HepG2 (cell line): ENCODE measurements around the gene GTF2H1. TPM values are rescaled to one million over a fixed set of nuclear protein-coding genes. Genes with fewer than 3 reads are reported as not detected.

ENCODE experiments used
- ATAC-seq: fragments of 200-7000 bp; cut with Tn5 transposase; 3 replicates; pipeline ENCODE4 v1.9.1; 2020; ENCODE audit warnings: mild to moderate bottlenecking, moderate library complexity
- BruUV-seq: library from RNA; stranded (reverse); fragments of 400-500 nt; replicated peaks from 2 replicates; lab custom pipeline; 2021; lab: Mats Ljungman, UMichigan
- CTCF ChIA-PET: fragments of 300-600 bp; formaldehyde crosslinking; extraction: SDS; loops from one replicate; lab custom pipeline; 2021; ENCODE audit warnings: low total read pairs, inconsistent platforms, low intra/inter-chr PET ratio; lab: Yijun Ruan, JAX
- POLR2A ChIA-PET: fragments of 350-600 bp; sonication (Branson Sonifier 250); formaldehyde crosslinking; loops from one replicate; lab custom pipeline; 2020; ENCODE audit warnings: antibody characterized with exemption, inconsistent platforms; lab: Yijun Ruan, JAX
- DNase-seq: peaks from one replicate; pipeline ENCODE4 v3.0.0-alpha.2; 2015; ENCODE audit warnings: low spot score
- FAIRE-seq: peaks from 3 replicates; lab custom pipeline; 2011; peaks lifted over from hg19 to GRCh38; lab: Jason Lieb, UNC
- H2AFZ ChIP-seq: one replicate; pipeline ENCODE4 v1.6.1; 2011; ENCODE audit warnings: low read length, inconsistent platforms
- H3K27ac ChIP-seq: fragments of 300-600 bp; 3 replicates; pipeline ENCODE4 v1.8.0; 2011; ENCODE audit warnings: mixed run types, mild to moderate bottlenecking, mixed read lengths, low read length, inconsistent platforms; ENCODE audit not compliant: insufficient read depth; ENCODE audit errors: extremely low read length
- H3K27me3 ChIP-seq, 2 experiments: fragments of 200-600 bp in 1 of 2; 2 replicates in 1 of 2; 3 replicates in 1 of 2; pipeline versions ENCODE4 v1.6.0 to v1.8.0; 2011; ENCODE audit warnings: low read length in 2 of 2, mild to moderate bottlenecking in 2 of 2, moderate library complexity in 2 of 2, inconsistent platforms in 1 of 2; ENCODE audit not compliant: insufficient read depth in 2 of 2, control insufficient read depth in 1 of 2
- H3K36me3 ChIP-seq, 2 experiments: fragments of 200-600 bp in 1 of 2; replicated peaks in 1 of 2; 2 replicates in 1 of 2; 3 replicates in 1 of 2; pipeline versions ENCODE4 v1.5.1 to v1.8.0; 2011; ENCODE audit warnings: low read length in 2 of 2, inconsistent platforms in 1 of 2; ENCODE audit not compliant: insufficient read depth in 2 of 2, control insufficient read depth in 1 of 2
- H3K4me1 ChIP-seq: 2 replicates; pipeline ENCODE4 v1.5.1; 2012; ENCODE audit warnings: low read length, inconsistent platforms; ENCODE audit not compliant: insufficient read depth
- H3K4me2 ChIP-seq: 2 replicates; pipeline ENCODE4 v1.6.0; 2011; ENCODE audit warnings: low read depth, low read length, inconsistent platforms
- H3K4me3 ChIP-seq, 3 experiments: fragments of 200-600 bp in 1 of 3; sonication (generic), shearing (Covaris generic) in 1 of 3; replicated peaks in 1 of 3; 2 replicates each; pipeline ENCODE4 v1.5.1; 2011 to 2016; ENCODE audit warnings: low read length in 3 of 3, inconsistent platforms in 2 of 3, low read depth in 2 of 3, mild to moderate bottlenecking in 2 of 3, control low read depth in 1 of 3, mixed read lengths in 1 of 3; ENCODE audit not compliant: insufficient read depth in 1 of 3
- H3K79me2 ChIP-seq: one replicate; pipeline ENCODE4 v1.6.1; 2011; ENCODE audit warnings: low read length, inconsistent platforms; ENCODE audit not compliant: insufficient read depth
- H3K9ac ChIP-seq: 2 replicates; pipeline ENCODE4 v1.6.0; 2011; ENCODE audit warnings: mild to moderate bottlenecking, low read depth, low read length, inconsistent platforms; ENCODE audit not compliant: insufficient read depth
- H3K9me3 ChIP-seq: 2 replicates; pipeline ENCODE4 v1.5.1; 2012; ENCODE audit warnings: mild to moderate bottlenecking, low read length
- H4K20me1 ChIP-seq: 2 replicates; pipeline ENCODE4 v1.6.0; 2011; ENCODE audit warnings: inconsistent platforms, mild to moderate bottlenecking, low read length, moderate library complexity; ENCODE audit not compliant: insufficient read depth
- ATF7-NPFF ChIP-seq: sonication (generic); formaldehyde crosslinking; IDR thresholded peaks from 2 replicates; pipeline ENCODE4 v1.8.1; 2023; ENCODE audit warnings: mild to moderate bottlenecking, low read depth, missing genetic modification reagents, moderate library complexity
- EP300 ChIP-seq, 3 experiments: sonication (generic) in 1 of 3; formaldehyde crosslinking in 1 of 3; IDR thresholded peaks; 2 replicates each; pipeline versions ENCODE4 v1.5.1 to v1.6.1; 2011 to 2020; ENCODE audit warnings: low read depth in 2 of 3, low read length in 2 of 3, borderline replicate concordance in 1 of 3, improper control_type of control experiment in 1 of 3, mild to moderate bottlenecking in 1 of 3, missing genetic modification reagents in 1 of 3, moderate library complexity in 1 of 3
- HOXA3 ChIP-seq: sonication (generic); formaldehyde crosslinking; IDR thresholded peaks from 2 replicates; pipeline ENCODE4 v1.5.0; 2020; ENCODE audit warnings: missing genetic modification reagents
- KAT2B ChIP-seq: fragments of 150-350 bp; IDR thresholded peaks from 2 replicates; pipeline ENCODE4 v1.6.1; 2014; ENCODE audit warnings: low read depth, low read length, borderline replicate concordance
- KAT7 ChIP-seq: IDR thresholded peaks from 2 replicates; pipeline ENCODE4 v1.6.1; 2018; ENCODE audit warnings: borderline replicate concordance, missing compliant biosample characterization
- MTA1 ChIP-seq: sonication (generic); formaldehyde crosslinking; IDR thresholded peaks from 2 replicates; pipeline ENCODE4 v1.4.0; 2020; ENCODE audit warnings: missing genetic modification reagents, mild to moderate bottlenecking, borderline replicate concordance
- PAX8 ChIP-seq: sonication (generic); formaldehyde crosslinking; IDR thresholded peaks from 2 replicates; pipeline ENCODE4 v1.8.0; 2022; ENCODE audit warnings: mild to moderate bottlenecking, missing genetic modification reagents, borderline replicate concordance
- RORA ChIP-seq: sonication (generic); formaldehyde crosslinking; IDR thresholded peaks from 2 replicates; pipeline ENCODE4 v1.5.0; 2020; ENCODE audit warnings: mild to moderate bottlenecking, missing genetic modification reagents, moderate library complexity
- RXRA ChIP-seq: sonication (generic); formaldehyde crosslinking; IDR thresholded peaks from 2 replicates; pipeline ENCODE4 v1.5.1; 2020; ENCODE audit warnings: missing genetic modification reagents
- ZBTB25 ChIP-seq: IDR thresholded peaks from 2 replicates; pipeline ENCODE4 v1.6.1; 2018; ENCODE audit warnings: missing genetic modification reagents
- ZFP1 ChIP-seq: IDR thresholded peaks from 2 replicates; pipeline ENCODE4 v1.6.1; 2016
- ZFP41 ChIP-seq: sonication (generic); formaldehyde crosslinking; IDR thresholded peaks from 2 replicates; pipeline ENCODE4 v1.4.0; 2020; ENCODE audit warnings: mild to moderate bottlenecking, missing genetic modification reagents, borderline replicate concordance
- ZFP62 ChIP-seq: sonication (generic); formaldehyde crosslinking; IDR thresholded peaks from 2 replicates; pipeline ENCODE4 v1.4.0; 2020; ENCODE audit warnings: missing genetic modification reagents
- ZNF253 ChIP-seq: sonication (generic); formaldehyde crosslinking; IDR thresholded peaks from 2 replicates; pipeline ENCODE4 v1.8.0; 2022; ENCODE audit warnings: mild to moderate bottlenecking, missing genetic modification reagents, borderline replicate concordance
- ZNF276 ChIP-seq: sonication (generic); formaldehyde crosslinking; IDR thresholded peaks from 2 replicates; pipeline ENCODE4 v1.4.0; 2020; ENCODE audit warnings: mild to moderate bottlenecking, low read depth, missing genetic modification reagents
- ZNF549 ChIP-seq: sonication (generic); formaldehyde crosslinking; IDR thresholded peaks from 2 replicates; pipeline ENCODE4 v1.5.0; 2020; ENCODE audit warnings: missing genetic modification reagents
- ZNF660 ChIP-seq: sonication (generic); formaldehyde crosslinking; IDR thresholded peaks from 2 replicates; pipeline ENCODE4 v1.5.1; 2020; ENCODE audit warnings: mild to moderate bottlenecking, low read depth, missing genetic modification reagents, borderline replicate concordance
- ZNF710 ChIP-seq: sonication (generic); formaldehyde crosslinking; IDR thresholded peaks from 2 replicates; pipeline ENCODE4 v1.5.0; 2020; ENCODE audit warnings: mild to moderate bottlenecking, missing genetic modification reagents, borderline replicate concordance
- ZNF775 ChIP-seq: sonication (generic); formaldehyde crosslinking; IDR thresholded peaks from 2 replicates; pipeline ENCODE4 v1.4.0; 2020; ENCODE audit warnings: missing genetic modification reagents, mild to moderate bottlenecking, moderate library complexity, borderline replicate concordance
- ZNF841 ChIP-seq: sonication (generic); formaldehyde crosslinking; IDR thresholded peaks from 2 replicates; pipeline ENCODE4 v1.8.1; 2023; ENCODE audit warnings: missing genetic modification reagents, borderline replicate concordance
- WGBS: methylation state at CpG from one replicate; pipeline ENCODE4 v1.1.6; 2017; ENCODE audit warnings: low lambda C conversion rate; 5-methylcytosine and 5-hydroxymethylcytosine counted together
- in situ Hi-C: cut with HindIII; loops from 2 replicates; pipeline ENCODE4 v1.10.0; 2017; ENCODE audit warnings: low pct_unique_long_range_greater_than_20kb; ENCODE audit not compliant: extremely low pct_ligation_motif_present
- intact Hi-C: fragments of 100-400 bp; cut with micrococcal nuclease; formaldehyde crosslinking; loops from one replicate; pipeline ENCODE4 v1.10.0; 2022; ENCODE audit not compliant: unreplicated experiment
- polyA plus RNA-seq, 8 experiments: library from polyadenylated mRNA; depleted of rRNA in 3 of 8; stranded (reverse) in 7 of 8; unstranded in 1 of 8; fragments of >200 nt; fragmentation: Illumina TruSeq in 4 of 8; extraction: Trizol in 4 of 8; gene quantifications; 2 replicates each; pipeline versions ENCODE4 v1.2.1 to v1.2.3, GENCODE V29; 2011 to 2016; ENCODE audit warnings: low read depth in 4 of 8, missing spikeins in 1 of 8, mixed read lengths in 1 of 8; ENCODE audit not compliant: insufficient read depth in 1 of 8
- total RNA-seq, 5 experiments: library from RNA; depleted of rRNA; stranded (reverse); fragments of >200 nt; fragmentation: Illumina TruSeq; extraction: Trizol; gene quantifications; 2 replicates each; pipeline ENCODE4 v1.2.3, GENCODE V29; 2016; ENCODE audit warnings: low read depth in 1 of 5

GTF2H1 gene
- total and polyA plus RNA-seq, 2 of the 13 experiments (the other 11 are each of a cell fraction or from before 2014, with no cell fraction given): 15.7 to 51.4 TPM

GRCh38 chr11:18294862-18295261 is 27.5 kb upstream of the GTF2H1 start (continued):
- TF ChIP-seq ZNF276 (no peak), PAX8 (no peak), ZNF549 (CRISPR knock-in tag) (no peak), ZFP62 (CRISPR knock-in tag) (no peak), KAT7 (no peak)

- BruUV-seq: no TSS peak
- FAIRE-seq (no peak), ATAC-seq (no peak), DNase-seq (no peak)
- 96% methylated on average over 2 of the region's 2 CpGs for WGBS
- H3K4me3 ChIP-seq: no peak overlapping the region
- TF ChIP-seq HOXA3 (CRISPR knock-in tag) (no peak), ATF7-NPFF (CRISPR knock-in tag) (no peak), MTA1 (CRISPR knock-in tag) (no peak), RXRA (CRISPR knock-in tag) (no peak), ZNF775 (CRISPR knock-in tag) (no peak), KAT7 (no peak), ZFP41 (no peak), EP300 (IDR thresholded peaks at IDR 0.05; ENCODE audit: low read depth in 2 of 2, low read length in 2 of 2) (no peak), EP300 (CRISPR knock-in tag; IDR thresholded peaks at IDR 0.05; ENCODE audit: borderline replicate concordance) (no peak), ZFP1 (no peak), ZBTB25 (CRISPR knock-in tag) (no peak), RORA (CRISPR knock-in tag) (no peak), ZNF841 (CRISPR knock-in tag) (no peak), ZNF253 (CRISPR knock-in tag) (no peak), KAT2B (no peak), ZNF710 (CRISPR knock-in tag) (no peak), ZNF660 (no peak)
- H3K79me2 ChIP-seq: no peaks in the 10 kb centered on the region
- CTCF ChIA-PET: no interaction called here
- no peaks in the 10 kb centered on the region for H4K20me1 ChIP-seq
- no peak overlapping the region for H3K4me2 ChIP-seq
- no peaks in the 10 kb centered on the region for H3K27me3 ChIP-seq
- no peak overlapping the region for H3K9ac ChIP-seq
- no peaks in the 10 kb centered on the region for H3K9me3 ChIP-seq
- H3K4me1 ChIP-seq: no peaks in the 10 kb centered on the region
- H2AFZ ChIP-seq: no peak overlapping the region
- peaks cover 11 to 70% of the 10 kb centered on the region in 2 experiments for H3K36me3 ChIP-seq
- POLR2A ChIA-PET: interaction anchor here (0.7 kb wide), 1 partner anchor 26 kb away, joined by 3 read pairs; the partner anchor contains the start of gene HPS5
- intact Hi-C loops: loop anchor here (10.0 kb wide), 1 partner anchor 121 kb away; the partner anchor contains the start of gene MRGPRX4
- in situ Hi-C loops: no loop called here
- no peak overlapping the region for H3K27ac ChIP-seq
Observed at GRCh38 chr11:18295316-18295715, 27.1 kb upstream of the GTF2H1 start.
